GM12872 (cell line): ENCODE measurements around the gene GRIK2.

ENCODE experiments used
- CTCF ChIP-seq: IDR thresholded peaks from 3 replicates; pipeline ENCODE4 v1.5.1; 2011; ENCODE audit warnings: low read depth, mild to moderate bottlenecking, low read length, moderate library complexity; ENCODE audit not compliant: insufficient read depth

The GRIK2 gene

GRCh38 chr6:101758368-101758767 is 364.9 kb downstream of the GRIK2 start:
- no peak for TF ChIP-seq CTCF

GRCh38 chr6:101760843-101761621 is 367.5 kb downstream of the GRIK2 start:
- no peak for TF ChIP-seq CTCF

GRCh38 chr6:101762851-101763250 is 369.3 kb downstream of the GRIK2 start:
- TF ChIP-seq CTCF, result no peak

- TF ChIP-seq CTCF, result no peak
Measured at GRCh38 chr6:101765281-101765680, 371.8 kb downstream of the GRIK2 start.

- no peak for TF ChIP-seq CTCF
Measured at GRCh38 chr6:101770116-101770515, 376.6 kb downstream of the GRIK2 start.

GRCh38 chr6:101776919-101777350 is 383.4 kb downstream of the GRIK2 start:
- no peak for TF ChIP-seq CTCF

GRCh38 chr6:101777646-101778045 is 384.1 kb downstream of the GRIK2 start:
- no peak for TF ChIP-seq CTCF
